WTC11 (cell line): ENCODE measurements around the gene CAMKMT. TPM values are rescaled to one million over a fixed set of nuclear protein-coding genes. Genes with fewer than 3 reads are reported as not detected.

ENCODE experiments used
- ATAC-seq: fragments of 200-7000 bp; cut with Tn5 transposase; 2 replicates; pipeline ENCODE4 v1.10.0; 2021; ENCODE audit warnings: mild to moderate bottlenecking, moderate library complexity
- CTCF ChIA-PET: fragments of 300-600 bp; sonication (Branson Sonifier 250); formaldehyde crosslinking; loops from one replicate; lab custom pipeline; 2021; ENCODE audit warnings: antibody characterized with exemption; lab: Charles Lee
- POLR2A ChIA-PET: fragments of 350-600 bp; sonication (Branson Sonifier 250); formaldehyde crosslinking; loops from one replicate; lab custom pipeline; 2021; ENCODE audit warnings: antibody characterized with exemption; lab: Charles Lee
- DNase-seq: peaks from one replicate; pipeline ENCODE4 v3.0.0; 2021; ENCODE audit warnings: low spot score
- H3K27ac Mint-ChIP-seq: 2 replicates; pipeline ENCODE4 v1.8.0; 2021; ENCODE audit warnings: mixed read lengths
- H3K27me3 Mint-ChIP-seq: 2 replicates; pipeline ENCODE4 v1.8.0; 2021; ENCODE audit warnings: low read depth, mild to moderate bottlenecking, moderate library complexity, mixed read lengths
- H3K36me3 Mint-ChIP-seq: 2 replicates; pipeline ENCODE4 v1.8.0; 2021; ENCODE audit warnings: mixed read lengths
- H3K4me1 Mint-ChIP-seq: 2 replicates; pipeline ENCODE4 v1.8.0; 2022; ENCODE audit warnings: mixed read lengths
- H3K4me3 Mint-ChIP-seq: 2 replicates; pipeline ENCODE4 v1.8.0; 2021; ENCODE audit warnings: mild to moderate bottlenecking, moderate library complexity, mixed read lengths
- H3K9me3 Mint-ChIP-seq: 2 replicates; pipeline ENCODE4 v1.8.0; 2021; ENCODE audit warnings: mixed read lengths
- AR ChIP-seq: fragments of 250-450 bp; sonication (Bioruptor Pico); IDR thresholded peaks from 2 replicates; pipeline ENCODE4 v1.9.0; 2021; ENCODE audit warnings: mild to moderate bottlenecking
- ATF6 ChIP-seq: sonication (generic); formaldehyde crosslinking; IDR thresholded peaks from 2 replicates; pipeline ENCODE4 v1.8.1; 2023; ENCODE audit warnings: mild to moderate bottlenecking, missing genetic modification reagents
- CREB1 ChIP-seq: sonication (generic); formaldehyde crosslinking; IDR thresholded peaks from 2 replicates; pipeline ENCODE4 v1.8.0; 2023; ENCODE audit warnings: mild to moderate bottlenecking, missing genetic modification reagents
- E2F5 ChIP-seq: sonication (generic); formaldehyde crosslinking; IDR thresholded peaks from 2 replicates; pipeline ENCODE4 v1.8.1; 2022; ENCODE audit warnings: mild to moderate bottlenecking, moderate library complexity, missing genetic modification reagents
- FOXP4 ChIP-seq: sonication (generic); formaldehyde crosslinking; IDR thresholded peaks from 2 replicates; pipeline ENCODE4 v1.8.0; 2022; ENCODE audit warnings: mild to moderate bottlenecking, missing genetic modification reagents
- GABPB1 ChIP-seq: sonication (generic); formaldehyde crosslinking; IDR thresholded peaks from 2 replicates; pipeline ENCODE4 v1.8.1; 2023; ENCODE audit warnings: mild to moderate bottlenecking, missing genetic modification reagents
- HMGA2 ChIP-seq: fragments of 250-450 bp; sonication (Bioruptor Pico); IDR thresholded peaks from 2 replicates; pipeline ENCODE4 v1.4.0; 2021; ENCODE audit warnings: mild to moderate bottlenecking, moderate library complexity
- NFATC4 ChIP-seq: fragments of 250-450 bp; sonication (Bioruptor Pico); IDR thresholded peaks from 2 replicates; pipeline ENCODE4 v1.9.0; 2021; ENCODE audit warnings: mild to moderate bottlenecking
- NR3C1 ChIP-seq: sonication (generic); formaldehyde crosslinking; conservative IDR thresholded peaks from 2 replicates; pipeline ENCODE4 v1.8.1; 2023; ENCODE audit warnings: low read depth, mild to moderate bottlenecking, missing genetic modification reagents
- SMAD3 ChIP-seq: sonication (generic); formaldehyde crosslinking; IDR thresholded peaks from 2 replicates; pipeline ENCODE4 v1.8.0; 2022; ENCODE audit warnings: missing genetic modification reagents, mild to moderate bottlenecking, borderline replicate concordance
- STAT6 ChIP-seq: sonication (generic); formaldehyde crosslinking; conservative IDR thresholded peaks from 2 replicates; pipeline ENCODE4 v1.8.1; 2023; ENCODE audit warnings: mild to moderate bottlenecking, low read depth, missing genetic modification reagents, moderate library complexity
- TEAD4 ChIP-seq: sonication (generic); formaldehyde crosslinking; IDR thresholded peaks from 2 replicates; pipeline ENCODE4 v1.8.0; 2022; ENCODE audit warnings: mild to moderate bottlenecking, missing genetic modification reagents
- USF1 ChIP-seq: sonication (generic); formaldehyde crosslinking; IDR thresholded peaks from 2 replicates; pipeline ENCODE4 v1.8.0; 2022; ENCODE audit warnings: mild to moderate bottlenecking, missing genetic modification reagents
- ZNF263 ChIP-seq: sonication (generic); formaldehyde crosslinking; IDR thresholded peaks from 2 replicates; pipeline ENCODE4 v1.8.1; 2022; ENCODE audit warnings: low read depth, mild to moderate bottlenecking, moderate library complexity, missing genetic modification reagents
- ZNF532 ChIP-seq: fragments of 250-450 bp; sonication (Bioruptor Pico); IDR thresholded peaks from 2 replicates; pipeline ENCODE4 v1.9.0; 2021; ENCODE audit warnings: mild to moderate bottlenecking, borderline replicate concordance
- total RNA-seq: library from RNA; stranded (reverse); gene quantifications from 3 replicates; pipeline ENCODE4 v1.2.3, GENCODE V29; 2021

The CAMKMT gene
- total RNA-seq, 1 experiment from 2014 or later, result 20.6 TPM

- TF ChIP-seq ZNF263, result no peak
- no peak for TF ChIP-seq NFATC4 (CRISPR knock-in tag)
- no peak for TF ChIP-seq FOXP4 (CRISPR knock-in tag)
- no peak for TF ChIP-seq AR (CRISPR knock-in tag)
- TF ChIP-seq ZNF532 (CRISPR knock-in tag), result no peak
- TF ChIP-seq SMAD3, result no peak
- TF ChIP-seq GABPB1 (CRISPR knock-in tag), result no peak
- TF ChIP-seq HMGA2 (CRISPR knock-in tag), result no peak
Measured at GRCh38 chr2:44785433-44785832, 423.7 kb downstream of the CAMKMT start (continued).

- ATAC-seq, result no peak
- H3K4me1 Mint-ChIP-seq, result peaks cover 38% of the 10 kb centered on the region
- CTCF ChIA-PET, result no interaction called here
- TF ChIP-seq NR3C1 (CRISPR knock-in tag), result no peak
- TF ChIP-seq E2F5 (CRISPR knock-in tag), result no peak
- no peak for TF ChIP-seq ATF6
- TF ChIP-seq USF1 (CRISPR knock-in tag), result no peak
- TF ChIP-seq CREB1 (CRISPR knock-in tag), result no peak
- TF ChIP-seq TEAD4 (CRISPR knock-in tag), result no peak
- TF ChIP-seq STAT6 (CRISPR knock-in tag), result no peak
Measured at GRCh38 chr2:44786045-44786816, 424.5 kb downstream of the CAMKMT start.

More at GRCh38 chr2:44786045-44786816, 424.5 kb downstream of the CAMKMT start:
- Mint-ChIP-seq H3K27ac (no peak overlapping the region), H3K9me3 (peaks cover 20% of the 10 kb centered on the region), H3K36me3 (peaks cover 8% of the 10 kb centered on the region), H3K27me3 (peaks cover 5% of the 10 kb centered on the region), H3K4me3 (no peak overlapping the region)
- POLR2A ChIA-PET, result no interaction called here
- DNase-seq, result no peak
